PC-9 (cell line): ENCODE measurements around the gene IRF4. TPM values are rescaled to one million over a fixed set of nuclear protein-coding genes. Genes with fewer than 3 reads are reported as not detected.

Source experiments
- BruUV-seq: library from RNA; stranded (reverse); fragments of 400-500 nt; replicated peaks from 2 replicates; lab custom pipeline; 2021; lab: Mats Ljungman, UMichigan
- CTCF ChIA-PET: fragments of 300-600 bp; sonication (Branson Sonifier 250); formaldehyde crosslinking; loops from one replicate; lab custom pipeline; 2022; ENCODE audit warnings: antibody characterized with exemption; lab: Charles Lee
- POLR2A ChIA-PET: fragments of 300-600 bp; sonication (Branson Sonifier 250); formaldehyde crosslinking; loops from one replicate; lab custom pipeline; 2022; ENCODE audit warnings: antibody characterized with exemption; ENCODE audit not compliant: unreplicated experiment; lab: Charles Lee
- DNase-seq, 2 experiments: peaks; one replicate each; pipeline versions ENCODE4 v3.0.0 to v3.0.0-alpha.2; 2015 to 2022; ENCODE audit warnings: mixed read lengths in 1 of 2
- H2AFZ ChIP-seq: fragments of 200-600 bp; sonication (generic); 2 replicates; pipeline ENCODE4 v1.8.1; 2017; ENCODE audit warnings: antibody characterized with exemption
- H3F3A ChIP-seq: fragments of 200-600 bp; sonication (generic); 2 replicates; pipeline ENCODE4 v1.8.1; 2017; ENCODE audit warnings: antibody characterized with exemption, mild to moderate bottlenecking, low read depth; ENCODE audit not compliant: insufficient read depth
- H3K27ac ChIP-seq: fragments of 200-600 bp; sonication (generic); 2 replicates; pipeline ENCODE4 v1.6.1; 2016; ENCODE audit warnings: mixed run types
- H3K27me3 ChIP-seq: fragments of 200-600 bp; sonication (generic); 2 replicates; pipeline ENCODE4 v1.6.1; 2016; ENCODE audit warnings: low read depth, mixed run types; ENCODE audit not compliant: insufficient read depth
- H3K36me3 ChIP-seq: fragments of 200-600 bp; sonication (generic); 2 replicates; pipeline ENCODE4 v1.6.1; 2016; ENCODE audit warnings: low read depth, mixed run types
- H3K4me1 ChIP-seq: fragments of 200-600 bp; sonication (generic); replicated peaks from 2 replicates; pipeline ENCODE4 v1.6.1; 2016; ENCODE audit warnings: mixed run types; ENCODE audit not compliant: insufficient read depth
- H3K4me2 ChIP-seq: fragments of 200-600 bp; sonication (generic); 2 replicates; pipeline ENCODE4 v1.6.1; 2017; ENCODE audit warnings: mixed run types
- H3K4me3 ChIP-seq: fragments of 200-600 bp; sonication (generic); 2 replicates; pipeline ENCODE4 v1.6.1; 2016; ENCODE audit warnings: mixed run types
- H3K79me2 ChIP-seq: fragments of 200-600 bp; sonication (generic); 2 replicates; pipeline ENCODE4 v1.6.1; 2017; ENCODE audit warnings: low read depth, mixed run types
- H3K9me2 ChIP-seq: fragments of 200-600 bp; sonication (generic); 2 replicates; pipeline ENCODE4 v1.8.1; 2017; ENCODE audit warnings: mild to moderate bottlenecking; ENCODE audit not compliant: insufficient read depth
- H3K9me3 ChIP-seq: fragments of 200-600 bp; sonication (generic); 2 replicates; pipeline ENCODE4 v1.8.1; 2016; ENCODE audit warnings: low read depth; ENCODE audit not compliant: insufficient read depth
- H4K20me1 ChIP-seq: fragments of 200-600 bp; sonication (generic); 2 replicates; pipeline ENCODE4 v1.8.1; 2017; ENCODE audit not compliant: insufficient read depth
- EZH2 ChIP-seq: fragments of 200-600 bp; sonication (generic); IDR thresholded peaks from 2 replicates; pipeline ENCODE4 v1.8.0; 2017; ENCODE audit warnings: antibody characterized with exemption, low read depth
- intact Hi-C: fragments of 100-400 bp; cut with micrococcal nuclease; formaldehyde crosslinking; loops from one replicate; pipeline ENCODE4 v1.10.0; 2022; ENCODE audit not compliant: unreplicated experiment
- total RNA-seq: library from RNA; stranded (reverse); gene quantifications from 2 replicates; pipeline ENCODE4 v1.2.3, GENCODE V29; 2021
- TF ChIP-seq, protein P1 (sequence below): fragments of 200-600 bp; sonication (generic); conservative IDR thresholded peaks from 2 replicates; pipeline ENCODE4 v1.6.1; 2017; ENCODE audit warnings: mixed run types, antibody characterized with exemption, mild to moderate bottlenecking, moderate library complexity

Gene IRF4
- total RNA-seq, 1 experiment from 2014 or later = not detected

- DNase-seq = no peak
- H3K4me3 ChIP-seq = no peak overlapping the region
- H4K20me1 ChIP-seq = no peaks in the 10 kb centered on the region
- TF ChIP-seq, protein P1, sequence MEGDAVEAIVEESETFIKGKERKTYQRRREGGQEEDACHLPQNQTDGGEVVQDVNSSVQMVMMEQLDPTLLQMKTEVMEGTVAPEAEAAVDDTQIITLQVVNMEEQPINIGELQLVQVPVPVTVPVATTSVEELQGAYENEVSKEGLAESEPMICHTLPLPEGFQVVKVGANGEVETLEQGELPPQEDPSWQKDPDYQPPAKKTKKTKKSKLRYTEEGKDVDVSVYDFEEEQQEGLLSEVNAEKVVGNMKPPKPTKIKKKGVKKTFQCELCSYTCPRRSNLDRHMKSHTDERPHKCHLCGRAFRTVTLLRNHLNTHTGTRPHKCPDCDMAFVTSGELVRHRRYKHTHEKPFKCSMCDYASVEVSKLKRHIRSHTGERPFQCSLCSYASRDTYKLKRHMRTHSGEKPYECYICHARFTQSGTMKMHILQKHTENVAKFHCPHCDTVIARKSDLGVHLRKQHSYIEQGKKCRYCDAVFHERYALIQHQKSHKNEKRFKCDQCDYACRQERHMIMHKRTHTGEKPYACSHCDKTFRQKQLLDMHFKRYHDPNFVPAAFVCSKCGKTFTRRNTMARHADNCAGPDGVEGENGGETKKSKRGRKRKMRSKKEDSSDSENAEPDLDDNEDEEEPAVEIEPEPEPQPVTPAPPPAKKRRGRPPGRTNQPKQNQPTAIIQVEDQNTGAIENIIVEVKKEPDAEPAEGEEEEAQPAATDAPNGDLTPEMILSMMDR = no peak
- TF ChIP-seq EZH2 = no peak
- no peaks in the 10 kb centered on the region for H3K4me1 ChIP-seq
- no peaks in the 10 kb centered on the region for H3K9me2 ChIP-seq
- intact Hi-C loops = no loop called here
- ChIA-PET CTCF (no interaction called here), POLR2A (no interaction called here)
- no peak overlapping the region for H2AFZ ChIP-seq
- H3K4me2 ChIP-seq = no peak overlapping the region
- no TSS peak for BruUV-seq
- H3K27me3 ChIP-seq = peaks cover 67% of the 10 kb centered on the region
- H3K79me2 ChIP-seq = no peaks in the 10 kb centered on the region
- H3K36me3 ChIP-seq = no peaks in the 10 kb centered on the region
- H3K27ac ChIP-seq = no peak overlapping the region
- no peaks in the 10 kb centered on the region for H3F3A ChIP-seq
- H3K9me3 ChIP-seq = no peaks in the 10 kb centered on the region; the same call in 1 of the 2 replicates
These were observed 20.0 kb downstream of the IRF4 start for GRCh38 chr6:411402-412145.

GRCh38 chr6:412146-412886 is 20.8 kb downstream of the IRF4 start:
- no peak overlapping the region for H3K4me3 ChIP-seq
- TF ChIP-seq EZH2 = no peak
- TF ChIP-seq, protein P1 = no peak
- H3K27me3 ChIP-seq = peaks cover 61% of the 10 kb centered on the region
- no TSS peak for BruUV-seq
- intact Hi-C loops = no loop called here
- no peak overlapping the region for H3K27ac ChIP-seq
- H3K4me2 ChIP-seq = no peak overlapping the region
- H3K9me2 ChIP-seq = no peaks in the 10 kb centered on the region
- H2AFZ ChIP-seq = no peak overlapping the region
- H3K9me3 ChIP-seq = no peaks in the 10 kb centered on the region; the same call in 1 of the 2 replicates
- DNase-seq = no peak
- H3F3A ChIP-seq = no peaks in the 10 kb centered on the region
- H3K4me1 ChIP-seq = no peaks in the 10 kb centered on the region
- no peaks in the 10 kb centered on the region for H4K20me1 ChIP-seq
- POLR2A ChIA-PET = no interaction called here
- H3K36me3 ChIP-seq = no peaks in the 10 kb centered on the region
- CTCF ChIA-PET = no interaction called here
- H3K79me2 ChIP-seq = no peaks in the 10 kb centered on the region

- H3K27ac ChIP-seq = no peak overlapping the region
- H3K27me3 ChIP-seq = peaks cover 42% of the 10 kb centered on the region
- BruUV-seq = no TSS peak
- TF ChIP-seq EZH2 = no peak
- TF ChIP-seq, protein P1 = no peak
- H4K20me1 ChIP-seq = no peaks in the 10 kb centered on the region
- POLR2A ChIA-PET = no interaction called here
- H3K79me2 ChIP-seq = no peaks in the 10 kb centered on the region
- no peak for DNase-seq
- no peak overlapping the region for H2AFZ ChIP-seq
- no peak overlapping the region for H3K4me2 ChIP-seq
- H3K4me1 ChIP-seq = no peaks in the 10 kb centered on the region
- CTCF ChIA-PET = no interaction called here
- H3K9me3 ChIP-seq = no peaks in the 10 kb centered on the region; the same call in 1 of the 2 replicates
- intact Hi-C loops = no loop called here
- no peaks in the 10 kb centered on the region for H3K36me3 ChIP-seq
- H3F3A ChIP-seq = no peaks in the 10 kb centered on the region
- no peak overlapping the region for H3K4me3 ChIP-seq
- no peaks in the 10 kb centered on the region for H3K9me2 ChIP-seq
These were observed 22.9 kb downstream of the IRF4 start for GRCh38 chr6:414447-414846.
